Peyer's patch (tissue), 4 donors: ENCODE measurements around the gene SSR4. TPM values are rescaled to one million over a fixed set of nuclear protein-coding genes. Genes with fewer than 3 reads are reported as not detected.

Experiments used
- DNase-seq, 3 donors: peaks; one replicate each; pipeline ENCODE4 v3.0.0-alpha.2; 2017 to 2019
- H3K27ac ChIP-seq, 4 donors: fragments of 200-600 bp; sonication (generic); one replicate each; pipeline ENCODE4 v1.5.1; 2016 to 2019
- H3K27me3 ChIP-seq, 2 donors: fragments of 200-600 bp; sonication (generic); one replicate each; pipeline ENCODE4 v1.5.1; 2019
- H3K36me3 ChIP-seq, 3 donors: fragments of 200-600 bp; sonication (generic); one replicate each; pipeline ENCODE4 v1.5.1; 2016 to 2019
- H3K4me1 ChIP-seq, 4 donors: fragments of 200-600 bp; sonication (generic); one replicate each; pipeline ENCODE4 v1.5.1; 2016 to 2019
- H3K4me3 ChIP-seq, 4 donors: fragments of 200-600 bp; sonication (generic); 1 replicate in 3 of 4; 2 replicates in 1 of 4; pipeline ENCODE4 v1.5.1; 2016 to 2019; ENCODE audit warnings: mild to moderate bottlenecking in 1 of 4
- H3K9me3 ChIP-seq, 4 donors: fragments of 200-600 bp; sonication (generic); one replicate each; pipeline ENCODE4 v1.5.1; 2016 to 2019; ENCODE audit warnings: mild to moderate bottlenecking in 1 of 4
- POLR2A ChIP-seq, 2 donors: fragments of 450-650 bp; IDR thresholded peaks; one replicate each; pipeline ENCODE4 v1.5.1; 2017; ENCODE audit warnings: antibody characterized with exemption in 2 of 2, mild to moderate bottlenecking in 2 of 2, moderate library complexity in 2 of 2
- total RNA-seq, 4 donors: library from RNA; depleted of rRNA; stranded (reverse); fragments of >200 nt; gene quantifications; one replicate each; pipeline ENCODE4 v1.1.0, GENCODE V29; 2016
- TF ChIP-seq, protein P1 (sequence below), 6 experiments: fragments of 450-650 bp in 4 of 6; fragments of 200-600 bp in 2 of 6; sonication (generic) in 1 of 6; IDR thresholded peaks; one replicate each; pipeline ENCODE4 v1.5.1; 2017 to 2019; ENCODE audit warnings: antibody characterized with exemption in 6 of 6, mild to moderate bottlenecking in 3 of 6, moderate library complexity in 1 of 6

The SSR4 gene
- total RNA-seq, 4 donors from 2014 or later, result 90.0 to 113 (median 96.4) TPM

DNA sequence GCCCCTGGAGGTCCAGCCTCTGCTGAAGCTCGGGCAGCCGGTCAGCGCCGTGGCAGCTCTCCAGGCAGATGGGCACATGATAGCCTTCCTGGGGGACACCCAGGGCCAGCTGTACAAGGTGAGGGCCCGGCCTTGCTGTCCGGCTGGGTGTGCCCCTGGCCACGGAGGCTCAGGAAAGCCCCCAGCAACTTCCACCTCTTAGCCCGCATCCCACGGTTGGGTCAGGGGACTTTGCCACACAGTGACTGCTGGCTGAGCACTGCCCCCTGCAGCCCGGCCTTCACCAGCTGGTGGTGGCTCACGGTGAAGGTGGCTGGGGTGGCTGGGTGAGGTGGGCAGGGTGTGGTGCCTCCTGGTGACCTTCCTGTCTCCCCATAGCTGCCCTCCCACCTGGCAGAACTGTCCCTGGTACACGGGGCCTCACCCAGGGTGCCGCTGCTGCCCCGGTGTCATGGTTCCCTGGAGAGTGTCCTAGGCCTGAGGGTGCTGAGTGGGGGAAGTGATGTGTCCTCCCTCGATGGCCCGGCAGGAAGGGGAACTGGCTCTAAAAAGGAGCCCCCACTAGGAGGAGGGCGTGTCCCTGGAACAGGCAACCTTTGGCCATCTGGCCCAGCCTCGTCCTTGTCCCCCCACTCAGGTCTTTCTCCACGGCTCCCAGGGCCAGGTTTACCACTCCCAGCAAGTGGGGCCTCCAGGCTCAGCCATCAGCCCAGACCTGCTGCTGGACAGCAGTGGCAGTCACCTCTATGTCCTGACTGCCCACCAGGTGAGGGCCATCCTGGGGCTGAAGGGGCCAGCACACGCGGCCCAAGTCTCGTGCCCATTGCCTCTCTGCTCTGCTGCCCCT lies 25.9 kb upstream of the SSR4 start:
- H3K4me1 ChIP-seq, result no peaks in the 10 kb centered on the region
- H3K27ac ChIP-seq, result no peak overlapping the region
- no peaks in the 10 kb centered on the region for H3K27me3 ChIP-seq
- H3K9me3 ChIP-seq, result no peaks in the 10 kb centered on the region
- H3K4me3 ChIP-seq, result no peak overlapping the region
- peak in 1 of 3 donors; percentile 39 for DNase-seq
- H3K36me3 ChIP-seq, result no peaks in the 10 kb centered on the region
- TF ChIP-seq, protein P1, sequence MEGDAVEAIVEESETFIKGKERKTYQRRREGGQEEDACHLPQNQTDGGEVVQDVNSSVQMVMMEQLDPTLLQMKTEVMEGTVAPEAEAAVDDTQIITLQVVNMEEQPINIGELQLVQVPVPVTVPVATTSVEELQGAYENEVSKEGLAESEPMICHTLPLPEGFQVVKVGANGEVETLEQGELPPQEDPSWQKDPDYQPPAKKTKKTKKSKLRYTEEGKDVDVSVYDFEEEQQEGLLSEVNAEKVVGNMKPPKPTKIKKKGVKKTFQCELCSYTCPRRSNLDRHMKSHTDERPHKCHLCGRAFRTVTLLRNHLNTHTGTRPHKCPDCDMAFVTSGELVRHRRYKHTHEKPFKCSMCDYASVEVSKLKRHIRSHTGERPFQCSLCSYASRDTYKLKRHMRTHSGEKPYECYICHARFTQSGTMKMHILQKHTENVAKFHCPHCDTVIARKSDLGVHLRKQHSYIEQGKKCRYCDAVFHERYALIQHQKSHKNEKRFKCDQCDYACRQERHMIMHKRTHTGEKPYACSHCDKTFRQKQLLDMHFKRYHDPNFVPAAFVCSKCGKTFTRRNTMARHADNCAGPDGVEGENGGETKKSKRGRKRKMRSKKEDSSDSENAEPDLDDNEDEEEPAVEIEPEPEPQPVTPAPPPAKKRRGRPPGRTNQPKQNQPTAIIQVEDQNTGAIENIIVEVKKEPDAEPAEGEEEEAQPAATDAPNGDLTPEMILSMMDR (IDR thresholded peaks at IDR 0.05), result peak in 2 of 6 experiments; percentile 2 to 7
- TF ChIP-seq POLR2A (IDR thresholded peaks at IDR 0.05), result no peak

DNA sequence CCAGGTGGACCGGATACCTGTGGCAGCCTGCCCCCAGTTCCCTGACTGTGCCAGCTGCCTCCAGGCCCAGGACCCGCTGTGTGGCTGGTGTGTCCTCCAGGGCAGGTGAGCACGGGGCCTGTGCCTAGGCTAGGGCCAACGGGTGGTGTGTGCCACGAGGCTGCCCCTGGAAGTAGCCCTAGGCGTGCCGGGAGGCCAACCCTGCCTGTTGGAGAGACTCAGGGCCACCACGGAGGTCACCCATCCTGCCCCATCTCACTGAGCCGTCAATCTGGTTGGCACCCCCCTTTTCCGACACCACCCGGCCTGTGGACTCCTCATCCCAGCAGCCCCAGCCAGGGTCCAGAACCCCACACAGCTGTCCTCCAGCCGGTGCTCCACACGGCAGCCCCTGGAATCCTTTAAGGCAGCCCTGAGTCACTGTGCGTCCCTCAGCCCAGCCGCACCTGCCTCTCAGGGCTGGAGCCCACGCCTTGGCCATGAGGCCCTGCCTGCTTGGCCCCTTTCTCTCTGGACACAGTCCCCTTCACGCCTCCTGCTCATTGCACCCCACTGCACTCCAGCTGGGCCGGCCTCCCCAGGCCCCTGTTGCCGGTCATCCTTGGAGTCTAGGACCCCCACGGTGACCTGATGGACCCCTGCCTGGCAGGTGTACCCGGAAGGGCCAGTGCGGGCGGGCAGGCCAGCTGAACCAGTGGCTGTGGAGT lies 25.2 kb upstream of the SSR4 start:
- DNase-seq, result peak in 1 of 3 donors; percentile 28
- no peaks in the 10 kb centered on the region for H3K36me3 ChIP-seq
- H3K9me3 ChIP-seq, result no peaks in the 10 kb centered on the region
- H3K27ac ChIP-seq, result no peak overlapping the region
- H3K27me3 ChIP-seq, result no peaks in the 10 kb centered on the region
- no peak overlapping the region for H3K4me3 ChIP-seq
- no peak for TF ChIP-seq POLR2A (IDR thresholded peaks at IDR 0.05)
- TF ChIP-seq, protein P1 (IDR thresholded peaks at IDR 0.05), result no peak
- H3K4me1 ChIP-seq, result no peaks in the 10 kb centered on the region

DNA sequence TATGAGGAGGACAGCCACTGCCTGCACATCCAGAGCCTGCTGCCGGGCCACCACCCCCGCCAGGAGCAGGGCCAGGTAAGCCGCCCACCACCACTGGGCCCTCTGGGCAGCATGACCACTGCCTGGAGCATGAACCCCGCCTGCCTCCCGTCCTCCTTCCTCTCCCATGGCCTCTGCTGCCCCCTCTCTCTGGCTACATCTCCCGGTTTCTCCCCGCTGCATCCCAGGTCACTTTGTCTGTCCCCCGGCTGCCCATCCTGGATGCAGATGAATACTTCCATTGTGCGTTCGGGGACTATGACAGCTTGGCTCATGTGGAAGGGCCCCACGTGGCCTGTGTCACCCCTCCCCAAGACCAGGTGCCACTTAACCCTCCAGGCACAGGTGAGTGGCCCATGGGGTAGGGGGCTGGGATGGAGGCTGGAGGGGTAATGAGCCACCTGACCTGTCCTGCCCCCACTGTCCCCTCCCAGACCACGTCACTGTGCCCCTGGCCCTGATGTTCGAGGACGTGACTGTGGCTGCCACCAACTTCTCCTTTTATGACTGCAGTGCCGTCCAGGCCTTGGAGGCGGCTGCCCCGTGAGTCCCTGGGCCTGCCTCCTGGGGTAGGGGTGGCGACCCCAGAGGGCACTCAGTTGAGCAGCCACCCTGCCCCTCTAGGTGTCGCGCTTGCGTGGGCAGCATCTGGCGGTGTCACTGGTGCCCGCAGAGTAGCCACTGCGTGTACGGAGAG lies 24.4 kb upstream of the SSR4 start:
- Histone ChIP-seq H3K4me1 (no peaks in the 10 kb centered on the region), H3K9me3 (no peaks in the 10 kb centered on the region), H3K27me3 (no peaks in the 10 kb centered on the region), H3K4me3 (no peak overlapping the region), H3K27ac (no peak overlapping the region), H3K36me3 (no peaks in the 10 kb centered on the region)
- DNase-seq, result no peak
- no peak for TF ChIP-seq POLR2A (IDR thresholded peaks at IDR 0.05)
- TF ChIP-seq, protein P1 (IDR thresholded peaks at IDR 0.05), result no peak

DNA sequence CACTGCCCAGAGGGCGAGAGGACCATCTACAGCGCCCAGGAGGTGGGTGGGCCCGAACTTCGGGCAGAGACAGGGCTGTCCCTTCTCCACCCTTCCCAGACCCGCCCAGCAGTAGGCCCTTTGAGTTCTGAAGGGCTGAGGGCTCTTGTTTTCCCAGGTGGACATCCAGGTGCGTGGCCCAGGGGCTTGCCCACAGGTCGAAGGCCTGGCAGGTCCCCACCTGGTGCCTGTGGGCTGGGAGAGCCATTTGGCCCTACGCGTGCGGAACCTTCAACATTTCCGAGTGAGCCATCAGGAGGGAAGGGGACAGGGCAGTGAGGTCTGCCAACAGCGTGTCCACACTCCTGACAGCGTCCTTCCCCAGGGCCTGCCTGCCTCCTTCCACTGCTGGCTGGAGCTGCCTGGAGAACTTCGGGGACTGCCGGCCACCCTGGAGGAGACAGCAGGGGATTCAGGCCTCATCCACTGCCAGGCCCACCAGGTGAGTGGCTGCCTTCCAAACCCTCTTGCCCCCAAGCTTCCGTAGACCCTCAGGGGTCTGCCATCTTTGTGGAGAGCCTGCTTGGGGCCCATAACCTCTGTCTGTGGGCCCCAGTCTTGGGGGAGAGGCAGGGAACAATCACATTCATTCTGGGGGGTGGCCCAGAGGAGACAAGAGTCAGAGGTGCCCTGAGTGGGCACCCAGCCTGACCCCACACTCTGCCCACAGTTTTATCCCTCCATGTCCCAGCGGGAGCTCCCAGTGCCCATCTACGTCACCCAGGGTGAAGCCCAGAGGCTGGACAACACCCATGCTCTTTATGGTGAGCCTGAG lies 23.7 kb upstream of the SSR4 start:
- no peak for TF ChIP-seq POLR2A (IDR thresholded peaks at IDR 0.05)
- TF ChIP-seq, protein P1 (IDR thresholded peaks at IDR 0.05), result no peak
- Histone ChIP-seq H3K4me1 (no peaks in the 10 kb centered on the region), H3K27me3 (no peaks in the 10 kb centered on the region), H3K4me3 (no peak overlapping the region), H3K27ac (no peak overlapping the region), H3K36me3 (no peaks in the 10 kb centered on the region), H3K9me3 (no peaks in the 10 kb centered on the region)
- no peak for DNase-seq
